Activated CD4-positive, alpha-beta T cell treated with anti-CD3 and anti-CD28 coated beads, Interleukin-2, amount 50 U/mL, for 48 hours (primary cell): ENCODE data around the gene DCN.

Experiments used
- DNase-seq, 2 experiments: peaks; one replicate each; pipeline ENCODE4 v3.0.0-alpha.2; 2020

Gene DCN

GRCh38 chr12:91129662-91130362 lies 52.8 kb downstream of the DCN start:
- no peak for DNase-seq

- DNase-seq, result no peak
Measured at GRCh38 chr12:91127751-91128150, 54.9 kb downstream of the DCN start.

GRCh38 chr12:91127306-91127705 lies 55.3 kb downstream of the DCN start:
- DNase-seq, result no peak

GRCh38 chr12:91126516-91126915 lies 56.1 kb downstream of the DCN start:
- DNase-seq, result no peak

GRCh38 chr12:91123236-91123916 lies 59.2 kb downstream of the DCN start:
- DNase-seq, result no peak

- no peak for DNase-seq
Measured at GRCh38 chr12:91120781-91121180, 61.8 kb downstream of the DCN start.

- DNase-seq, result no peak
Measured at GRCh38 chr12:91119089-91119488, 63.5 kb downstream of the DCN start.

GRCh38 chr12:91113621-91114020 lies 69.0 kb downstream of the DCN start:
- no peak for DNase-seq

- DNase-seq, result no peak
Measured at GRCh38 chr12:91111366-91112325, 71.0 kb downstream of the DCN start, which contains the start of gene LUM. TSS of gene LUM (minus strand) at chr12:91111494. CDS start at chr12:91108979, 2,515 bp downstream.

GRCh38 chr12:91110311-91110924 lies 72.2 kb downstream of the DCN start:
- no peak for DNase-seq

GRCh38 chr12:91109581-91110310 lies 72.9 kb downstream of the DCN start:
- no peak for DNase-seq

GRCh38 chr12:91109148-91109564 lies 73.5 kb downstream of the DCN start:
- DNase-seq, result peak; percentile 66 to 71

- no peak for DNase-seq
Measured at GRCh38 chr12:91108196-91108755, 74.3 kb downstream of the DCN start.

- DNase-seq, result no peak
Measured at GRCh38 chr12:91106283-91106682, 76.3 kb downstream of the DCN start.

GRCh38 chr12:91105807-91106206 lies 76.8 kb downstream of the DCN start:
- DNase-seq, result no peak

GRCh38 chr12:91104812-91105466 lies 77.7 kb downstream of the DCN start:
- no peak for DNase-seq

GRCh38 chr12:91103624-91104023 lies 79.0 kb downstream of the DCN start:
- no peak for DNase-seq

- DNase-seq, result no peak
Measured at GRCh38 chr12:91103101-91103500, 79.5 kb downstream of the DCN start.

GRCh38 chr12:91100906-91101305 lies 81.7 kb downstream of the DCN start:
- no peak for DNase-seq

GRCh38 chr12:91099836-91100235 lies 82.8 kb downstream of the DCN start:
- DNase-seq, result no peak

- DNase-seq, result no peak
Measured at GRCh38 chr12:91099341-91099740, 83.3 kb downstream of the DCN start.
